Endothelial cell of umbilical vein (primary cell): ENCODE data around the gene FBXO33. TPM values are rescaled to one million over a fixed set of nuclear protein-coding genes. Genes with fewer than 3 reads are reported as not detected.

Experiments used
- BruUV-seq: library from RNA; stranded (reverse); fragments of 400-500 nt; replicated peaks from 2 replicates; lab custom pipeline; 2021; lab: Mats Ljungman, UMichigan
- CTCF ChIA-PET: fragments of 300-600, 350-600 bp; sonication (Branson Sonifier 250); formaldehyde crosslinking; loops from one replicate; lab custom pipeline; 2021; ENCODE audit warnings: antibody characterized with exemption, inconsistent platforms; lab: Charles Lee
- POLR2A ChIA-PET: fragments of 300-600, 350-600 bp; sonication (Branson Sonifier 250); formaldehyde crosslinking; loops from one replicate; lab custom pipeline; 2021; ENCODE audit warnings: antibody characterized with exemption, inconsistent platforms; lab: Charles Lee
- DNase-seq: peaks from one replicate; pipeline ENCODE4 v3.0.0-alpha.2; 2011; ENCODE audit warnings: low read depth, low spot score
- FAIRE-seq: peaks from 2 replicates; lab custom pipeline; 2011; peaks lifted over from hg19 to GRCh38; lab: Jason Lieb, UNC
- H2AFZ ChIP-seq: 2 replicates; pipeline ENCODE4 v1.6.0; 2012; ENCODE audit warnings: low read depth, low read length, control low read depth, inconsistent platforms
- H3K27ac ChIP-seq: 2 replicates; pipeline ENCODE4 v1.5.1; 2011; ENCODE audit warnings: low read depth, mild to moderate bottlenecking, control low read depth, low read length, moderate library complexity; ENCODE audit not compliant: insufficient read depth
- H3K27me3 ChIP-seq, 2 experiments: 2 replicates each; pipeline versions ENCODE4 v1.6.0 to v1.6.1; 2011; ENCODE audit warnings: low read length in 2 of 2, mixed read lengths in 1 of 2; ENCODE audit not compliant: control insufficient read depth in 2 of 2, insufficient read depth in 2 of 2
- H3K36me3 ChIP-seq, 2 experiments: 2 replicates in 1 of 2; 3 replicates in 1 of 2; pipeline ENCODE4 v1.5.1; 2011; ENCODE audit warnings: low read length in 2 of 2, mild to moderate bottlenecking in 1 of 2, moderate library complexity in 1 of 2; ENCODE audit not compliant: control insufficient read depth in 2 of 2, insufficient read depth in 2 of 2; ENCODE audit errors: extremely low read depth in 1 of 2
- H3K4me1 ChIP-seq: 3 replicates; pipeline ENCODE4 v1.5.1; 2011; ENCODE audit warnings: mild to moderate bottlenecking, low read length; ENCODE audit not compliant: control insufficient read depth, insufficient read depth; ENCODE audit errors: extremely low read depth
- H3K4me2 ChIP-seq: 2 replicates; pipeline ENCODE4 v1.6.1; 2011; ENCODE audit warnings: low read length, control low read depth, mixed read lengths; ENCODE audit not compliant: insufficient read depth
- H3K4me3 ChIP-seq, 3 experiments: fragments of 200-600 bp in 1 of 3; sonication (generic), shearing (Covaris generic) in 1 of 3; replicated peaks in 1 of 3; 2 replicates each; pipeline ENCODE4 v1.5.1; 2011 to 2016; ENCODE audit warnings: control low read depth in 3 of 3, low read length in 3 of 3, mild to moderate bottlenecking in 2 of 3, inconsistent platforms in 1 of 3, low read depth in 1 of 3, moderate library complexity in 1 of 3; ENCODE audit not compliant: insufficient read depth in 1 of 3
- H3K79me2 ChIP-seq: 2 replicates; pipeline ENCODE4 v1.6.0; 2012; ENCODE audit warnings: low read length, inconsistent platforms; ENCODE audit not compliant: control insufficient read depth, insufficient read depth
- H3K9ac ChIP-seq: replicated peaks from 2 replicates; pipeline ENCODE3; 2011; ENCODE audit warnings: low read length, control low read depth; ENCODE audit not compliant: insufficient read depth; ENCODE audit errors: extremely low read depth
- H3K9me1 ChIP-seq: replicated peaks from 3 replicates; pipeline ENCODE4 v1.6.0; 2011; ENCODE audit warnings: mild to moderate bottlenecking, low read length; ENCODE audit not compliant: control insufficient read depth, insufficient read depth; ENCODE audit errors: extremely low read depth
- H3K9me3 ChIP-seq: replicated peaks from 2 replicates; pipeline ENCODE4 v1.5.1; 2012; ENCODE audit warnings: low read length, inconsistent platforms; ENCODE audit not compliant: control insufficient read depth, insufficient read depth
- H4K20me1 ChIP-seq: replicated peaks from 2 replicates; pipeline ENCODE3; 2011; ENCODE audit warnings: mild to moderate bottlenecking, low read length; ENCODE audit not compliant: control insufficient read depth, insufficient read depth; ENCODE audit errors: extremely low read depth
- EZH2 ChIP-seq: IDR thresholded peaks from 2 replicates; pipeline ENCODE4 v1.6.1; 2012; ENCODE audit warnings: borderline replicate concordance, low read depth, mild to moderate bottlenecking, moderate library complexity, low read length, inconsistent platforms; ENCODE audit not compliant: severe bottlenecking
- FOS ChIP-seq: IDR thresholded peaks from 2 replicates; pipeline ENCODE4 v1.6.1; 2011; ENCODE audit warnings: mild to moderate bottlenecking, low read length, moderate library complexity, borderline replicate concordance; ENCODE audit not compliant: insufficient read depth
- MAX ChIP-seq: IDR thresholded peaks from 2 replicates; pipeline ENCODE4 v1.6.1; 2011; ENCODE audit not compliant: insufficient read depth, insufficient read length
- dilution Hi-C: fragments of 300-500 bp; cut with MboI; formaldehyde crosslinking; loops from one replicate; pipeline ENCODE4 v1.15.0; 2019; ENCODE audit warnings: low sequenced_read_pairs; ENCODE audit not compliant: extremely low pct_ligation_motif_present
- intact Hi-C: fragments of 100-400 bp; cut with micrococcal nuclease; formaldehyde crosslinking; loops from one replicate; pipeline ENCODE4 v1.10.0; 2022
- polyA plus RNA-seq, 4 experiments: library from polyadenylated mRNA; depleted of rRNA in 3 of 4; stranded (reverse) in 3 of 4; unstranded in 1 of 4; fragments of >200 nt; gene quantifications; 2 replicates each; pipeline versions ENCODE4 v1.2.1 to v1.2.3, GENCODE V29; 2011 to 2012; ENCODE audit warnings: missing spikeins in 1 of 4
- total RNA-seq: library from RNA; stranded (reverse); gene quantifications from 2 replicates; pipeline ENCODE4 v1.2.3, GENCODE V29; 2021
- TF ChIP-seq, protein P1 (sequence below), 2 donors: IDR thresholded peaks; 1 replicate in 1 of 2; 2 replicates in 1 of 2; pipeline ENCODE4 v1.5.1; 2011; ENCODE audit warnings: low read length in 2 of 2, mild to moderate bottlenecking in 2 of 2, moderate library complexity in 2 of 2, control low read depth in 1 of 2, inconsistent platforms in 1 of 2, low read depth in 1 of 2; ENCODE audit not compliant: insufficient read depth in 1 of 2; ENCODE audit errors: extremely low read depth in 1 of 2

The FBXO33 gene
- total and polyA plus RNA-seq, 2 donors (not counting 3 experiments of a cell fraction or from before 2014, with no cell fraction given) = 4.2 to 5.0 TPM

DNA sequence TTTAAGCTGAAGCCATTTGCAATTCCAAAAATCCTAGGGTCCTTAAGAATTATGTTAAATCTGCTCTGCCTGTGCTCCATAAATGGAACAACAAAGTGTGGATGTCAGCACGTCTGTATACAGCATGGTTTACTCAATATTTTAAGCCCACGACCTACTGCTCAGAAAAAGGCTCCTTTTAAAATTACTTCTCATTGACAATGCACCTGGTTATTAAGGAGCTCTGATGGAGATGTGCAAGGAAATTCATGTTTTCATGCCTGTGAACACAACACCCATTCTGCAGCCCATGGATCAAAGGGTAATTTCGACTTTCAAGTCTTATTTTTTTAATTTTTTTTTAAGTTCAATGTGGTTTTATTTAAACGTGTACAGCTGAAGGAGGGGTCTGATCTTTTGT is 48.1 kb downstream of the FBXO33 start:
- POLR2A ChIA-PET = no interaction called here
- CTCF ChIA-PET = interaction anchor here (1.0 to 1.7 kb wide), 3 partner anchors 10 to 54 kb away, joined by 3 to 4 read pairs (median 3); no protein-coding TSS in a partner anchor

More for the DNA sequence above, 48.1 kb downstream of the FBXO33 start:
- dilution Hi-C loops (no loop called here), intact Hi-C loops (no loop called here)
- FAIRE-seq (no peak), DNase-seq (no peak)
- Histone ChIP-seq H3K27ac (no peak overlapping the region), H3K79me2 (no peaks in the 10 kb centered on the region), H3K4me3 (no peak overlapping the region), H3K36me3 (no peaks in the 10 kb centered on the region), H3K9me1 (no peaks in the 10 kb centered on the region), H3K9me3 (no peaks in the 10 kb centered on the region), H3K4me2 (no peak overlapping the region), H3K27me3 (no peaks in the 10 kb centered on the region), H3K4me1 (no peaks in the 10 kb centered on the region), H2AFZ (no peak overlapping the region), H3K9ac (no peak overlapping the region), H4K20me1 (no peaks in the 10 kb centered on the region)
- TF ChIP-seq EZH2 (no peak), FOS (no peak), MAX (no peak)
- TF ChIP-seq, protein P1, sequence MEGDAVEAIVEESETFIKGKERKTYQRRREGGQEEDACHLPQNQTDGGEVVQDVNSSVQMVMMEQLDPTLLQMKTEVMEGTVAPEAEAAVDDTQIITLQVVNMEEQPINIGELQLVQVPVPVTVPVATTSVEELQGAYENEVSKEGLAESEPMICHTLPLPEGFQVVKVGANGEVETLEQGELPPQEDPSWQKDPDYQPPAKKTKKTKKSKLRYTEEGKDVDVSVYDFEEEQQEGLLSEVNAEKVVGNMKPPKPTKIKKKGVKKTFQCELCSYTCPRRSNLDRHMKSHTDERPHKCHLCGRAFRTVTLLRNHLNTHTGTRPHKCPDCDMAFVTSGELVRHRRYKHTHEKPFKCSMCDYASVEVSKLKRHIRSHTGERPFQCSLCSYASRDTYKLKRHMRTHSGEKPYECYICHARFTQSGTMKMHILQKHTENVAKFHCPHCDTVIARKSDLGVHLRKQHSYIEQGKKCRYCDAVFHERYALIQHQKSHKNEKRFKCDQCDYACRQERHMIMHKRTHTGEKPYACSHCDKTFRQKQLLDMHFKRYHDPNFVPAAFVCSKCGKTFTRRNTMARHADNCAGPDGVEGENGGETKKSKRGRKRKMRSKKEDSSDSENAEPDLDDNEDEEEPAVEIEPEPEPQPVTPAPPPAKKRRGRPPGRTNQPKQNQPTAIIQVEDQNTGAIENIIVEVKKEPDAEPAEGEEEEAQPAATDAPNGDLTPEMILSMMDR (IDR thresholded peaks at IDR 0.05; ENCODE audit: extremely low read depth in 1 of 2, insufficient read depth in 1 of 2, low read depth in 1 of 2, low read length in 2 of 2) = no peak
- no TSS peak for BruUV-seq
